KMS-11 (cell line): ENCODE measurements around the gene TBX18.

ENCODE experiments used
- H2AFZ ChIP-seq: fragments of 200-600 bp; sonication (generic); 2 replicates; pipeline ENCODE4 v1.6.1; 2016; ENCODE audit warnings: antibody characterized with exemption, mixed run types, low read depth
- H3K27ac ChIP-seq: fragments of 200-600 bp; sonication (generic); 2 replicates; pipeline ENCODE4 v1.6.1; 2016; ENCODE audit warnings: mild to moderate bottlenecking, mixed run types
- H3K27me3 ChIP-seq: fragments of 200-600 bp; sonication (generic); 2 replicates; pipeline ENCODE4 v1.6.1; 2017; ENCODE audit warnings: mild to moderate bottlenecking, low read depth, mixed run types, moderate library complexity; ENCODE audit not compliant: insufficient read depth
- H3K36me3 ChIP-seq: fragments of 200-600 bp; sonication (generic); 2 replicates; pipeline ENCODE4 v1.6.1; 2017; ENCODE audit warnings: mild to moderate bottlenecking, mixed run types; ENCODE audit not compliant: insufficient read depth
- H3K4me1 ChIP-seq: fragments of 200-600 bp; sonication (generic); 2 replicates; pipeline ENCODE4 v1.6.1; 2016; ENCODE audit warnings: mild to moderate bottlenecking, low read depth, mixed run types; ENCODE audit not compliant: poor library complexity, severe bottlenecking
- H3K4me2 ChIP-seq: fragments of 200-600 bp; sonication (generic); 2 replicates; pipeline ENCODE4 v1.7.0; 2016; ENCODE audit warnings: mild to moderate bottlenecking, mixed run types
- H3K4me3 ChIP-seq: fragments of 200-600 bp; sonication (generic); IDR thresholded peaks from 2 replicates; pipeline ENCODE4 v1.6.1; 2017; ENCODE audit warnings: low read depth, low read length, mixed read lengths; ENCODE audit not compliant: insufficient read depth
- H3K79me2 ChIP-seq: fragments of 200-600 bp; sonication (generic); 2 replicates; pipeline ENCODE4 v1.6.1; 2016; ENCODE audit warnings: low read depth, mixed run types; ENCODE audit not compliant: insufficient read depth
- H3K9ac ChIP-seq: fragments of 200-600 bp; sonication (generic); 2 replicates; pipeline ENCODE4 v1.6.1; 2016; ENCODE audit warnings: mild to moderate bottlenecking, mixed run types
- H4K20me1 ChIP-seq: fragments of 200-600 bp; sonication (generic); 2 replicates; pipeline ENCODE4 v1.6.1; 2016; ENCODE audit warnings: mild to moderate bottlenecking, mixed run types; ENCODE audit not compliant: insufficient read depth
- TF ChIP-seq, protein P1 (sequence below): fragments of 200-600 bp; sonication (generic); conservative IDR thresholded peaks from 2 replicates; pipeline ENCODE4 v1.6.1; 2017; ENCODE audit warnings: low read depth, mild to moderate bottlenecking, antibody characterized with exemption, low read length, moderate library complexity, mixed read lengths

Gene TBX18

DNA sequence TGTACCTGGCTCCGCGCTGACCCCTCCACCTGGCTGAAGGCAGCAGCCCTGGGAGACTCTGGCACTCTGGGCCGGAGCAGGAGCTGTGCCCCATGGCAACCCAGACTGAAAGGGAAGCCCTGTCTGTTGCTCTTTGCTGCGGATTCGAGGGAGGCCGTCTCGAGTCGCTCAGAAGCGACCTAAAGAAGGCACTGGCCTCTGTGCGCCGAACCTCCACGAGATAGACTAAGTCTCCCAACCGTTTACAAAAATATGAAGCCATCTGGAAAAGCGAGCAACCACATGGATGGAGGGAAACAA lies 10.5 kb upstream of the TBX18 start:
- H3K79me2 ChIP-seq, result no peaks in the 10 kb centered on the region
- no peaks in the 10 kb centered on the region for H3K27me3 ChIP-seq
- no peak overlapping the region for H3K27ac ChIP-seq
- no peak overlapping the region for H3K4me3 ChIP-seq
- no peaks in the 10 kb centered on the region for H3K36me3 ChIP-seq
- no peaks in the 10 kb centered on the region for H3K4me1 ChIP-seq
- TF ChIP-seq, protein P1, sequence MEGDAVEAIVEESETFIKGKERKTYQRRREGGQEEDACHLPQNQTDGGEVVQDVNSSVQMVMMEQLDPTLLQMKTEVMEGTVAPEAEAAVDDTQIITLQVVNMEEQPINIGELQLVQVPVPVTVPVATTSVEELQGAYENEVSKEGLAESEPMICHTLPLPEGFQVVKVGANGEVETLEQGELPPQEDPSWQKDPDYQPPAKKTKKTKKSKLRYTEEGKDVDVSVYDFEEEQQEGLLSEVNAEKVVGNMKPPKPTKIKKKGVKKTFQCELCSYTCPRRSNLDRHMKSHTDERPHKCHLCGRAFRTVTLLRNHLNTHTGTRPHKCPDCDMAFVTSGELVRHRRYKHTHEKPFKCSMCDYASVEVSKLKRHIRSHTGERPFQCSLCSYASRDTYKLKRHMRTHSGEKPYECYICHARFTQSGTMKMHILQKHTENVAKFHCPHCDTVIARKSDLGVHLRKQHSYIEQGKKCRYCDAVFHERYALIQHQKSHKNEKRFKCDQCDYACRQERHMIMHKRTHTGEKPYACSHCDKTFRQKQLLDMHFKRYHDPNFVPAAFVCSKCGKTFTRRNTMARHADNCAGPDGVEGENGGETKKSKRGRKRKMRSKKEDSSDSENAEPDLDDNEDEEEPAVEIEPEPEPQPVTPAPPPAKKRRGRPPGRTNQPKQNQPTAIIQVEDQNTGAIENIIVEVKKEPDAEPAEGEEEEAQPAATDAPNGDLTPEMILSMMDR, result no peak
- H2AFZ ChIP-seq, result no peak overlapping the region
- no peaks in the 10 kb centered on the region for H4K20me1 ChIP-seq
- H3K4me2 ChIP-seq, result no peak overlapping the region
- H3K9ac ChIP-seq, result no peak overlapping the region

DNA sequence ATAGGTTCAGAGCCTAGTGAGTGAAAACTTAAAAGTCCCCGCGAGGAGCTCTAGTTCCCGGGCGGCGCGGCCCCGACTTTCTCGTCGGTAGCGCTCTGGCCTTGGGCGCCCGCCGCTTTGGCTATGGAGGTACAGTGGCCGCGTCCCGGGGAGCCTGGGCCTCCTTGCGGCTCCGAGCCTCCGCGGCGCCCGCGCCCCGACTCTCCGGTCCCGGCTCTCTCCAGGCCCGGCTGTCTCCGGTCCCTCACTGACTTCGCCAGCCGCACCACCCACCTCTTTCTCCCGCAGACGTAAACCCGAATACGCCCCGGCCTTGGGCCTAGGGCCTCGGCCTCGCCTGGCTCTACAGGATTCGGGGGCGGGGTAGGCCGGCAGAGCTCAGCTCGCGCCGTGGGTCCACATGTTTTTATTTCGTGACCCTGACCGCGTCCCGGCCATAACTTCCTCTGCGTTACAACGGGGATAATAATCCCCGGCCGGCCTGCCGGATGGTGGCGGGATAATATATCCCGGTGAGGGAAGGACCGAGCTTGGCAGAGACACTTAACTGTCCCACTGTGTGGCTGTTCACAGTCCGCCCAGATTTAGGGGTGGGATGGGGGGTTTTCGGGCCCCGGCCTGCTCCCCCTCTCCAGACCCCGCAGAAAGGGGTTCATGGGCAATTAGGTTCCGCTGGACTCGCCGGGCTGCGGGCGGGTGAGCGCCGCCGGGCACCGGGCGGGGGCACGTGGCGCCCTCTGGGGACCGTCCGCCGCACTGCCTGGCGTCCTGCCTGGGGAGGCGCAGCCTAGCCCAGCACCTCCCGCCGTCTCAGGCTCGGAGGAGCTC lies 10.0 kb upstream of the TBX18 start:
- no peaks in the 10 kb centered on the region for H4K20me1 ChIP-seq
- H2AFZ ChIP-seq, result no peak overlapping the region
- H3K27ac ChIP-seq, result no peak overlapping the region
- no peaks in the 10 kb centered on the region for H3K4me1 ChIP-seq
- TF ChIP-seq, protein P1, result no peak
- no peaks in the 10 kb centered on the region for H3K36me3 ChIP-seq
- H3K79me2 ChIP-seq, result no peaks in the 10 kb centered on the region
- no peak overlapping the region for H3K4me3 ChIP-seq
- no peaks in the 10 kb centered on the region for H3K27me3 ChIP-seq
- H3K4me2 ChIP-seq, result no peak overlapping the region
- no peak overlapping the region for H3K9ac ChIP-seq

DNA sequence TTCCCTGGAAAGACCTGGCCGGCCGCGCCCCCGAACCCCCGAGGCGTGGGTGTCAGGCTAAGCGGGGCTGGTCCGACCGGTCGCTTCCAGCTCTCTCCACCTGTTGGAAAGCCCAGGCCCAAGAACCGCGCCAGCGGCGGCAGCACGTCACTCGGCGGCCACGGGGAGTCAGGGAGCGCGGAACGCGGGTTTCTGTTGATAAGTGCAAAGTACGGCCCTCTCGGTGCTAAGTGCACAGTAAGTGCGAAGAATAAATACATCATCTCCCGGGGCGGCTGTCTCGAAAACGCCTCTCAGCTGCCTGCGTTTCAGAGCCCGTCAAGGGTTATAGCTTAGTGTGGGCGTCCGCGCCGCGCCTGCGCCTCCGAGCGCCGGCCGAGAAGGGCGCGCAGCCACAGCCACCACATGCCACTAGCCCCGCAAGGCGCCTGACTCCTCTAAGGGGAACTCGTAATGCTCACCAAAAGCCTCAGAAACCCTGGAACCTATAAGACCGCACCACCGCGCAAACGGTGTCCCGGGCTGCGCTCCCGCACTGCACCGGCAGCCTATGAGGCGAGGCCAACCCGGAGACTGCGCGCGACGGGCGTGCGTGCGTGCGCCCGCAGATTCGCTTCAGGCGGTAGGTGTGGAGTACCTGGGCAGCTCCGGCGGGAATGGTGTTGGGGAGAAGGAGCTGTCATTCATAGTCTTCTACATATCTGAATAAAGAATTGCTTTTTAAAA lies 9.2 kb upstream of the TBX18 start:
- Histone ChIP-seq H3K79me2 (no peaks in the 10 kb centered on the region), H3K4me1 (no peaks in the 10 kb centered on the region), H3K27ac (no peak overlapping the region), H3K36me3 (no peaks in the 10 kb centered on the region), H3K4me2 (no peak overlapping the region), H3K9ac (no peak overlapping the region), H3K4me3 (no peak overlapping the region), H2AFZ (no peak overlapping the region), H3K27me3 (no peaks in the 10 kb centered on the region), H4K20me1 (no peaks in the 10 kb centered on the region)
- TF ChIP-seq, protein P1, result no peak

DNA sequence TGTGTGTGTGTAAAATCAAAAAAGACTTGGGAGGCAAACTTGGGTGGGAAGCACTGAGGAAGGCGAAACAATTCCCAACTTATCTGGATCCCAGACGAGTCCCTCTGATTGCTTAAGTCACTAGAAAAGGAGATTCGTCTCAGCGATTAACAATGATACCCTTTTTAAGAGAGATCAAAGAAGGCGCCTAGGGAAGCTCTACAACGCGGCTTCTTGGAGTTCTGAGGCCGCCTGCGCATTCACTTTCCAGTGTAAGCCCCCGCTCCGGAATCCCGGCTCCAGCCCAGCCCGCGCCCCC lies 8.7 kb upstream of the TBX18 start:
- no peaks in the 10 kb centered on the region for H3K27me3 ChIP-seq
- no peaks in the 10 kb centered on the region for H3K79me2 ChIP-seq
- H4K20me1 ChIP-seq, result no peaks in the 10 kb centered on the region
- no peak overlapping the region for H3K4me3 ChIP-seq
- no peak overlapping the region for H3K9ac ChIP-seq
- no peaks in the 10 kb centered on the region for H3K36me3 ChIP-seq
- H3K4me2 ChIP-seq, result no peak overlapping the region
- H3K4me1 ChIP-seq, result no peaks in the 10 kb centered on the region
- TF ChIP-seq, protein P1, result no peak
- no peak overlapping the region for H3K27ac ChIP-seq
- no peak overlapping the region for H2AFZ ChIP-seq
